ENCODE data around the gene KIF19.

DNA sequence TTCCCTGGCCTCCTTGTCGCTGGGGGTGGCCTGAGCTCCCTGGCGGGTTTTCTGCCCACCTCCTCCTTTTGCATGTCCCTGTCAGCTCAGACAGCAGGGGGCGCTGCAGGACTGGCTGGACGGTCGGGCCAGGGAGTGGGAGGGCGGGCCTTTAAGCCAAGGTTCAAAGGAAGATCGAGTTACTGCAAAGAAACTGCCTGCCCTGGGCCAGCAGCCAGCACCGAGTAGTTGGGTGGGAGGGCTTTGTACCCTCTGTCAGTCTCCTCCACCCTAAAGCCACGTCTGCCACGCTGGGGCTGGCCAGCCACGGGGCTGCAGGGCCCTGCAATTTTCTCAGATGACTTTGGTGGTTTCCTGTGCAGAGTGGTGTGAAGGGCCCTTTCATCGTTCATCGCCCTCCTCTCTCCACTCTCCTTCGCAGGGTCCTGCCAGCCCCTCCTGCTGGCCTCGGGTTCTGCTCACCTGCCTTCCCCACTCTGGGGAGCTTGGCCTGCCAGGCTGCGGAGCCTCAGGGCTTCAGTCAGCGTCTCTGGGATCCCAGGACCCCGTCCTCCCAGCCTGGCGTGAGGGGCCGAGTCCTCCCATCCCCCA is 53.6 kb downstream of the KIF19 start:
- TF ChIP-seq, protein P1, sequence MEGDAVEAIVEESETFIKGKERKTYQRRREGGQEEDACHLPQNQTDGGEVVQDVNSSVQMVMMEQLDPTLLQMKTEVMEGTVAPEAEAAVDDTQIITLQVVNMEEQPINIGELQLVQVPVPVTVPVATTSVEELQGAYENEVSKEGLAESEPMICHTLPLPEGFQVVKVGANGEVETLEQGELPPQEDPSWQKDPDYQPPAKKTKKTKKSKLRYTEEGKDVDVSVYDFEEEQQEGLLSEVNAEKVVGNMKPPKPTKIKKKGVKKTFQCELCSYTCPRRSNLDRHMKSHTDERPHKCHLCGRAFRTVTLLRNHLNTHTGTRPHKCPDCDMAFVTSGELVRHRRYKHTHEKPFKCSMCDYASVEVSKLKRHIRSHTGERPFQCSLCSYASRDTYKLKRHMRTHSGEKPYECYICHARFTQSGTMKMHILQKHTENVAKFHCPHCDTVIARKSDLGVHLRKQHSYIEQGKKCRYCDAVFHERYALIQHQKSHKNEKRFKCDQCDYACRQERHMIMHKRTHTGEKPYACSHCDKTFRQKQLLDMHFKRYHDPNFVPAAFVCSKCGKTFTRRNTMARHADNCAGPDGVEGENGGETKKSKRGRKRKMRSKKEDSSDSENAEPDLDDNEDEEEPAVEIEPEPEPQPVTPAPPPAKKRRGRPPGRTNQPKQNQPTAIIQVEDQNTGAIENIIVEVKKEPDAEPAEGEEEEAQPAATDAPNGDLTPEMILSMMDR (IDR thresholded peaks at IDR 0.05) = peak; percentile 89 to 99 (median 91)
- no peak for TF ChIP-seq POLR2A (IDR thresholded peaks at IDR 0.05)
- TF ChIP-seq EP300 (IDR thresholded peaks at IDR 0.05) = peak in 1 of 2 donors; percentile 15
